ENCODE results near the gene NHLRC3. TPM values are rescaled to one million over a fixed set of nuclear protein-coding genes. Genes with fewer than 3 reads are reported as not detected.

NHLRC3 gene
- polyA plus RNA-seq, 1 donor from 2014 or later = 66.5 TPM

DNA sequence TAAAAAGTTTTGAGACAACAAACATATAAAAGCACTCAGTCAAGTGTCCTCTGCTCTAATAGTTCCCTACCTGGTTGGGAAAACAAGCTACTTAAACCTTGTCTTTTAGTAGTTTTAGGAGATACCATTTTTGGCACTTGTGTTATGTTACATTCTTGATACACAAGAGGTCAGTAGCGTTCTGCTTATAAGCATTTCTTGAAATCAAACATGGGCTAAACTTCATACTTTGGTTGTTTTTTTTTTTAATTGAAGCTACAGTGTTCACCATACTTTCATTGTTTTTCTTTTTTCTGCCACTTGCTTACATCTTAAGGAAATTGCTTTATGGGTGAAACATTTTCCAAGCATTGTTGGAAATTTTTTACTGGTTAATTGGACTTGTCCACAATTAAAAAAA, 12.9 kb downstream of the NHLRC3 start:
- H3K79me2 ChIP-seq (replicated peaks; ENCODE audit: insufficient read depth, low read length) = no peaks in the 10 kb centered on the region
- H2AFZ ChIP-seq (ENCODE audit: low read depth, low read length) = no peak overlapping the region
- no peaks in the 10 kb centered on the region for H4K20me1 ChIP-seq (ENCODE audit: insufficient read depth)
- H3K9me2 ChIP-seq (ENCODE audit: insufficient read depth, low read length) = no peaks in the 10 kb centered on the region
- H3F3A ChIP-seq (ENCODE audit: insufficient read depth, low read length, poor library complexity, severe bottlenecking) = no peaks in the 10 kb centered on the region
- H3K27me3 ChIP-seq (ENCODE audit: insufficient read depth, low read depth, low read length) = no peaks in the 10 kb centered on the region
- H3K9me3 ChIP-seq (ENCODE audit: low read length) = no peaks in the 10 kb centered on the region
- H3K27ac ChIP-seq (ENCODE audit: low read length) = no peak overlapping the region
- no peak overlapping the region for H3K9ac ChIP-seq (ENCODE audit: low read length)
- no peak overlapping the region for H3K4me3 ChIP-seq (ENCODE audit: low read length)
- no peak overlapping the region for H3K4me2 ChIP-seq (ENCODE audit: low read length)
- TF ChIP-seq POLR2AphosphoS5 (IDR thresholded peaks at IDR 0.05) = no peak
- peak; percentile 87 for TF ChIP-seq SMC3 (conservative IDR thresholded peaks at IDR 0.05; ENCODE audit: poor library complexity)
- no peak for TF ChIP-seq EZH2 (IDR thresholded peaks at IDR 0.05; ENCODE audit: borderline replicate concordance, insufficient read depth, low read length, poor library complexity, severe bottlenecking)
- TF ChIP-seq CTCF (IDR thresholded peaks at IDR 0.05; ENCODE audit: poor library complexity, severe bottlenecking) = peak; percentile 78
- TF ChIP-seq REST (IDR thresholded peaks at IDR 0.05; ENCODE audit: borderline replicate concordance) = no peak
- TF ChIP-seq RAD21 (conservative IDR thresholded peaks at IDR 0.05) = peak; percentile 87
- no peak for TF ChIP-seq MXI1 (conservative IDR thresholded peaks at IDR 0.05; ENCODE audit: poor library complexity, severe bottlenecking)
- no peak for TF ChIP-seq TAF1 (IDR thresholded peaks at IDR 0.05; ENCODE audit: low read depth)
- TF ChIP-seq EP300 (conservative IDR thresholded peaks at IDR 0.05; ENCODE audit: poor library complexity, severe bottlenecking) = no peak
- H3K36me3 ChIP-seq (ENCODE audit: insufficient read depth, low read length) = no peaks in the 10 kb centered on the region

DNA sequence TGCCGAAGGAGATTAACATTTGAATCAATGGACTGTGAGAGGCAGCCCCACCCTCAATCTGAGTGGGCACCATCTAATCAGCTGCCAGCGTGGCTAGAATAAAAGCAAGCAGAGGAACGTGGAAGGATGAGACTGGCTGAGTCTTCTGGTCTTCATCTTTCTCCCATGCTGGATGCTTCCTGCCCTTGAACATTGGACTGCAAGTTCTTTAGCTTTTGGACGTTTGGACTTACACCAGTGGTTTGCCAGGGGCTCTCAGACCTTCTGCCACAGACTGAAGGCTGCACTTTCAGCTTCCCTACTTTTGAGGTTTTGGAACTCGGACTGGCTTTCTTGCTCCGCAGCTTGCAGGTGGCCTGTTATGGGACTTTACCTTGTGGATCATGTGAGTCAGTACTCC, 14.7 kb downstream of the NHLRC3 start:
- Histone ChIP-seq H3K27ac (ENCODE audit: low read length) (no peak overlapping the region), H3K79me2 (replicated peaks; ENCODE audit: insufficient read depth, low read length) (no peaks in the 10 kb centered on the region), H3K4me2 (ENCODE audit: low read length) (no peak overlapping the region), H3K4me3 (ENCODE audit: low read length) (no peak overlapping the region), H3K9me2 (ENCODE audit: insufficient read depth, low read length) (no peaks in the 10 kb centered on the region), H4K20me1 (ENCODE audit: insufficient read depth) (no peaks in the 10 kb centered on the region), H2AFZ (ENCODE audit: low read depth, low read length) (no peak overlapping the region), H3F3A (ENCODE audit: insufficient read depth, low read length, poor library complexity, severe bottlenecking) (no peaks in the 10 kb centered on the region), H3K9ac (ENCODE audit: low read length) (no peak overlapping the region), H3K27me3 (ENCODE audit: insufficient read depth, low read depth, low read length) (no peaks in the 10 kb centered on the region), H3K9me3 (ENCODE audit: low read length) (no peaks in the 10 kb centered on the region), H3K36me3 (ENCODE audit: insufficient read depth, low read length) (no peaks in the 10 kb centered on the region)
- TF ChIP-seq MXI1 (conservative IDR thresholded peaks at IDR 0.05; ENCODE audit: poor library complexity, severe bottlenecking) (no peak), CTCF (IDR thresholded peaks at IDR 0.05; ENCODE audit: poor library complexity, severe bottlenecking) (no peak)
